Suppressor macrophage treated with lipopolysaccharide for 4 hours (primary cell): ENCODE results near the gene CLEC16A.
A peak's percentile ranks its signal among the peaks of the same experiment; 100 is the strongest.
"Not testable (repeated sequence)": the region's sequence is repeated elsewhere in the genome, so short reads cannot be mapped to it uniquely, and the experiment has no call there.

Experiments
- DNase-seq: peaks from one replicate; pipeline ENCODE4 v3.0.0-alpha.2; 2020

CLEC16A gene

GRCh38 chr16:10941127-10941933, 3.0 kb upstream of the CLEC16A start:
- no peak for DNase-seq

GRCh38 chr16:10941935-10942351, 2.4 kb upstream of the CLEC16A start:
- DNase-seq: not testable (repeated sequence)

GRCh38 chr16:10942352-10943063, 1.9 kb upstream of the CLEC16A start, which contains the start of gene DEXI:
Gene DEXI (minus strand): TSS chr16:10942468. CDS start chr16:10942005, 463 bp downstream.
- peak; percentile 97 for DNase-seq

GRCh38 chr16:10943064-10943353, 1.4 kb upstream of the CLEC16A start:
- no peak for DNase-seq

- DNase-seq: no peak
Measured at GRCh38 chr16:10945065-10945787, 862 bp downstream of the CLEC16A start.

GRCh38 chr16:10946308-10946707, 1.9 kb downstream of the CLEC16A start:
- DNase-seq: no peak

- DNase-seq: no peak
Measured at GRCh38 chr16:10947211-10947787, 2.9 kb downstream of the CLEC16A start.

- peak; percentile 68 for DNase-seq
Measured at GRCh38 chr16:10949424-10949970, 5.1 kb downstream of the CLEC16A start.

GRCh38 chr16:10950393-10950792, 6.0 kb downstream of the CLEC16A start:
- no peak for DNase-seq

GRCh38 chr16:10951026-10951425, 6.7 kb downstream of the CLEC16A start:
- no peak for DNase-seq

GRCh38 chr16:10954903-10955302, 10.5 kb downstream of the CLEC16A start:
- DNase-seq: no peak

- peak; percentile 56 for DNase-seq
Measured at GRCh38 chr16:10957771-10958482, 13.6 kb downstream of the CLEC16A start.

- no peak for DNase-seq
Measured at GRCh38 chr16:10959161-10959560, 14.8 kb downstream of the CLEC16A start.

- no peak for DNase-seq
Measured at GRCh38 chr16:10961231-10961630, 16.9 kb downstream of the CLEC16A start.

GRCh38 chr16:10964039-10964890, 19.9 kb downstream of the CLEC16A start:
- peak; percentile 93 for DNase-seq

GRCh38 chr16:10964891-10965326, 20.5 kb downstream of the CLEC16A start:
- DNase-seq: no peak

GRCh38 chr16:10965440-10966061, 21.2 kb downstream of the CLEC16A start:
- DNase-seq: no peak

- DNase-seq: no peak
Measured at GRCh38 chr16:10966129-10966528, 21.8 kb downstream of the CLEC16A start.

- DNase-seq: peak; percentile 22
Measured at GRCh38 chr16:10966559-10966958, 22.2 kb downstream of the CLEC16A start.

- no peak for DNase-seq
Measured at GRCh38 chr16:10967986-10968385, 23.6 kb downstream of the CLEC16A start.

- peak; percentile 64 for DNase-seq
Measured at GRCh38 chr16:10968498-10968897, 24.1 kb downstream of the CLEC16A start.
